SK-N-SH (cell line): ENCODE data around the gene PRICKLE2.

ENCODE experiments used
- CHD2 ChIP-seq: fragments of 150-350 bp; IDR thresholded peaks from 2 replicates; pipeline ENCODE4 v1.6.1; 2018; ENCODE audit warnings: low read length; ENCODE audit not compliant: partially characterized antibody
- EP300 ChIP-seq, 2 experiments: IDR thresholded peaks; 2 replicates each; pipeline versions ENCODE4 v1.4.0 to v1.6.1; 2012; ENCODE audit warnings: borderline replicate concordance in 1 of 2, low read depth in 1 of 2, low read length in 1 of 2
- EZH2phosphoT487 ChIP-seq: fragments of 200-600 bp; sonication (generic); IDR thresholded peaks from 2 replicates; pipeline ENCODE4 v1.6.1; 2017; ENCODE audit warnings: low read depth, mixed run types, mild to moderate bottlenecking, antibody characterized with exemption, moderate library complexity, borderline replicate concordance
- JUND ChIP-seq: IDR thresholded peaks from 2 replicates; pipeline ENCODE4 v1.4.0; 2012
- RAD21 ChIP-seq: IDR thresholded peaks from 2 replicates; pipeline ENCODE4 v1.6.1; 2012; ENCODE audit warnings: mild to moderate bottlenecking, low read length
- RCOR1 ChIP-seq: fragments of 150-350 bp; IDR thresholded peaks from 2 replicates; pipeline ENCODE4 v1.6.1; 2017; ENCODE audit warnings: antibody characterized with exemption, low read length
- RFX5 ChIP-seq: IDR thresholded peaks from 2 replicates; pipeline ENCODE4 v1.6.1; 2012; ENCODE audit warnings: mild to moderate bottlenecking, improper control_type of control experiment, low read length
- RXRA ChIP-seq: IDR thresholded peaks from 2 replicates; pipeline ENCODE4 v1.4.0; 2012; ENCODE audit warnings: low read depth, mild to moderate bottlenecking, borderline replicate concordance
- YY1 ChIP-seq: IDR thresholded peaks from 2 replicates; pipeline ENCODE4 v1.4.0; 2012; ENCODE audit warnings: low read depth, mild to moderate bottlenecking
- TF ChIP-seq, protein P1 (sequence below): fragments of 150-350 bp; IDR thresholded peaks from 2 replicates; pipeline ENCODE4 v1.6.1; 2017; ENCODE audit warnings: antibody characterized with exemption, low read length, low read depth, borderline replicate concordance
- TF ChIP-seq, protein P2 (sequence below): fragments of 150-350 bp; IDR thresholded peaks from 2 replicates; pipeline ENCODE4 v1.6.1; 2016; ENCODE audit warnings: mild to moderate bottlenecking, low read depth, low read length
- TF ChIP-seq, protein P3 (sequence below): fragments of 200-600 bp; sonication (generic); IDR thresholded peaks from 2 replicates; pipeline ENCODE4 v1.6.1; 2017; ENCODE audit warnings: antibody characterized with exemption, mild to moderate bottlenecking, moderate library complexity
- TF ChIP-seq, protein P4 (sequence below): IDR thresholded peaks from 2 replicates; pipeline ENCODE4 v1.4.0; 2012; ENCODE audit warnings: low read depth, borderline replicate concordance

DNA sequence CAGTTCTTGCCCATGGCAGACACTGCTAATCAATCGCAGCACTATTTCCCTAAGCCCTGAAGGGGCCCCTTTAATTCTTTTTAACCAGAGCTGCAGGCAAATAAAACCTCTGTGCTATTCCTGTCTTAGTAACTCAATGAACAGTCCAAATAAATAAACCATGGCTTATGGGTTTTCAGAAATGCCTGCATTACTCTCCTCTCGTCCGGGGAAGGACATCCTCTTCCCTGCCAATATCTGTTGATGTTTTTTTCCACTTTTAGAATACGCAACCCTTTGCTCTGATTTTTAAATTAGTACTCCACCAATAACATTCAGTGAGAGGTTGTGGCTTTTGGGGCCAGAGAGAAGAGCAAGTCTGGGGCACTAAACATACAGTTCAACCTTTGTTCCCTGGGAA, 35.2 kb upstream of the PRICKLE2 start:
- no peak for TF ChIP-seq EP300 (IDR thresholded peaks at IDR 0.05; ENCODE audit: borderline replicate concordance in 1 of 2, low read depth in 1 of 2, low read length in 1 of 2)
- TF ChIP-seq, protein P1, sequence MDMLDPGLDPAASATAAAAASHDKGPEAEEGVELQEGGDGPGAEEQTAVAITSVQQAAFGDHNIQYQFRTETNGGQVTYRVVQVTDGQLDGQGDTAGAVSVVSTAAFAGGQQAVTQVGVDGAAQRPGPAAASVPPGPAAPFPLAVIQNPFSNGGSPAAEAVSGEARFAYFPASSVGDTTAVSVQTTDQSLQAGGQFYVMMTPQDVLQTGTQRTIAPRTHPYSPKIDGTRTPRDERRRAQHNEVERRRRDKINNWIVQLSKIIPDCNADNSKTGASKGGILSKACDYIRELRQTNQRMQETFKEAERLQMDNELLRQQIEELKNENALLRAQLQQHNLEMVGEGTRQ = no peak
- TF ChIP-seq, protein P2, sequence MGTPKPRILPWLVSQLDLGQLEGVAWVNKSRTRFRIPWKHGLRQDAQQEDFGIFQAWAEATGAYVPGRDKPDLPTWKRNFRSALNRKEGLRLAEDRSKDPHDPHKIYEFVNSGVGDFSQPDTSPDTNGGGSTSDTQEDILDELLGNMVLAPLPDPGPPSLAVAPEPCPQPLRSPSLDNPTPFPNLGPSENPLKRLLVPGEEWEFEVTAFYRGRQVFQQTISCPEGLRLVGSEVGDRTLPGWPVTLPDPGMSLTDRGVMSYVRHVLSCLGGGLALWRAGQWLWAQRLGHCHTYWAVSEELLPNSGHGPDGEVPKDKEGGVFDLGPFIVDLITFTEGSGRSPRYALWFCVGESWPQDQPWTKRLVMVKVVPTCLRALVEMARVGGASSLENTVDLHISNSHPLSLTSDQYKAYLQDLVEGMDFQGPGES = no peak
- TF ChIP-seq, protein P3, sequence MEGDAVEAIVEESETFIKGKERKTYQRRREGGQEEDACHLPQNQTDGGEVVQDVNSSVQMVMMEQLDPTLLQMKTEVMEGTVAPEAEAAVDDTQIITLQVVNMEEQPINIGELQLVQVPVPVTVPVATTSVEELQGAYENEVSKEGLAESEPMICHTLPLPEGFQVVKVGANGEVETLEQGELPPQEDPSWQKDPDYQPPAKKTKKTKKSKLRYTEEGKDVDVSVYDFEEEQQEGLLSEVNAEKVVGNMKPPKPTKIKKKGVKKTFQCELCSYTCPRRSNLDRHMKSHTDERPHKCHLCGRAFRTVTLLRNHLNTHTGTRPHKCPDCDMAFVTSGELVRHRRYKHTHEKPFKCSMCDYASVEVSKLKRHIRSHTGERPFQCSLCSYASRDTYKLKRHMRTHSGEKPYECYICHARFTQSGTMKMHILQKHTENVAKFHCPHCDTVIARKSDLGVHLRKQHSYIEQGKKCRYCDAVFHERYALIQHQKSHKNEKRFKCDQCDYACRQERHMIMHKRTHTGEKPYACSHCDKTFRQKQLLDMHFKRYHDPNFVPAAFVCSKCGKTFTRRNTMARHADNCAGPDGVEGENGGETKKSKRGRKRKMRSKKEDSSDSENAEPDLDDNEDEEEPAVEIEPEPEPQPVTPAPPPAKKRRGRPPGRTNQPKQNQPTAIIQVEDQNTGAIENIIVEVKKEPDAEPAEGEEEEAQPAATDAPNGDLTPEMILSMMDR = no peak
- TF ChIP-seq CHD2 = no peak
- no peak for TF ChIP-seq YY1
- TF ChIP-seq, protein P4, sequence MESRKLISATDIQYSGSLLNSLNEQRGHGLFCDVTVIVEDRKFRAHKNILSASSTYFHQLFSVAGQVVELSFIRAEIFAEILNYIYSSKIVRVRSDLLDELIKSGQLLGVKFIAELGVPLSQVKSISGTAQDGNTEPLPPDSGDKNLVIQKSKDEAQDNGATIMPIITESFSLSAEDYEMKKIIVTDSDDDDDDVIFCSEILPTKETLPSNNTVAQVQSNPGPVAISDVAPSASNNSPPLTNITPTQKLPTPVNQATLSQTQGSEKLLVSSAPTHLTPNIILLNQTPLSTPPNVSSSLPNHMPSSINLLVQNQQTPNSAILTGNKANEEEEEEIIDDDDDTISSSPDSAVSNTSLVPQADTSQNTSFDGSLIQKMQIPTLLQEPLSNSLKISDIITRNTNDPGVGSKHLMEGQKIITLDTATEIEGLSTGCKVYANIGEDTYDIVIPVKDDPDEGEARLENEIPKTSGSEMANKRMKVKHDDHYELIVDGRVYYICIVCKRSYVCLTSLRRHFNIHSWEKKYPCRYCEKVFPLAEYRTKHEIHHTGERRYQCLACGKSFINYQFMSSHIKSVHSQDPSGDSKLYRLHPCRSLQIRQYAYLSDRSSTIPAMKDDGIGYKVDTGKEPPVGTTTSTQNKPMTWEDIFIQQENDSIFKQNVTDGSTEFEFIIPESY = no peak
- TF ChIP-seq RFX5 = no peak
- no peak for TF ChIP-seq RAD21
- TF ChIP-seq RXRA = no peak
- TF ChIP-seq EZH2phosphoT487 = no peak
- no peak for TF ChIP-seq JUND
- no peak for TF ChIP-seq RCOR1
